DMS53 treated with DMSO at 0.1 percent for 48 hours (cell line): Measurements from ENCODE around the gene TLCD1.
"Not testable (repeated sequence)": the region's sequence is repeated elsewhere in the genome, so short reads cannot be mapped to it uniquely, and the experiment has no call there.

Experiments used
- DNase-seq: peaks from one replicate; lab custom pipeline; 2025; ENCODE audit not compliant: unreplicated experiment; lab: John Stamatoyannopoulos, UW

The TLCD1 gene

DNA sequence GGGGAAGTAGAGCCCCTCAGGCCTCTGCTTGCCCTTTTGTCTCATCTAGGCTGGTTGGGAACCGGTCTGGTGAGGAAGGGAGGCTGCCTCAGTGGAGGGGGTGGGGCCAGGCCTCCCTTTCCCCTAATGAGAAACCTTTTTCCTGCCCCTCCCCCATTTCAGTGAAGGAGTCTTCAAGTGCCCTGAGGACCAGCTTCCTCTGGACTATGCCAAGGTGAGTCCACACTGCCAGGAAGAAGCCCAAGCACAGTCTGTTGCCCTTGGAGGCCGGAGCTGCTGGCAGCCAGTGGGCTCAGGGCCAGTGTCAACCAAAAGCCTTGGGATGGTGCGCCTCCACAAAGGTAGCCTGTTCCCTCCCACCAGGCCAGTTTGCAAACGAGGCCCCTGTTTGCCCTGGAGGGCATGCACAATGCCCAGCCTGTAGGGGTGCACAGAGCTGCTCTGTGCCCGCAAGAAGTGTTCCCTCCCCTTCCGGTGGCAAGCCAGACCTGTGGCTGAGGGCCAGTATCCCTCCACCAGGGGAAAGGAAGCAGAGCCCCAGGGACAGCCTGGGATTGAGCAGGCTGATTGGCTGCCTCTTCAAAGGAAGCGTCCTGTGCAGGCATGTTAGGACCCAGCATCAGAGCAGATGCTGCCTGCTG, 21.1 kb upstream of the TLCD1 start:
- DNase-seq = no peak

GRCh38 chr17:28746611-28747050, 20.6 kb upstream of the TLCD1 start:
- DNase-seq = peak; percentile 59

DNA sequence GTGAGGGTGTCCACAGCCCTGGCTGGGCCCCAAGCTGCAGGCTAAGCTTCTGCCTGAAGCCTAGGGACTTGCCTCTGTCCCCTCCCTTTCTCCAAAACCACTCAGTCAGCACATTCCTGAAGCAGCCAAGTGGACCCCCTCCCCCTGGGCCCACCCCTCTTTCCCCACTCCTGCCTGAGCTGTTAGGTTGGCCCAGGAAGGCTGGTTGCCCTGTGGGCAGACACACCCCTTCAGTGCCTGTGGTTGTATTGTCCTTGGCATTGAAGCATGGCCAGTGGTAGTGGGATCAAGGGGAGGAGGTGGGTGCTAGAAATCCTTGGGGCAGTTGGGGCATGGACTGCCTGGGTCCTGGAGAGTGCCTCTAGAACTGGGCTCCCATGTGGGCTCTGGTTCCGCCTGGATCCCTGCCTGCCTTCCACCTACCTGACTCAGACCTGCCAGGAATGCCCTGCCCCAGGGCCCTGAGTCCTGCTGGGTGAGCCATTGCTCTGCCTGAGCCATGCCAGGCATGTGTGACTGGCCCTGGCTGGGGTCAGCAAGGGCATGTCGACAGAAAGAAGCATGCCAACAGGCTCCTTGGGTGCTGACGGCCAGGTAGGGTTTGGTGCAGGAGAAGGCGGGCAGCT, 19.9 kb upstream of the TLCD1 start:
- no peak for DNase-seq

DNA sequence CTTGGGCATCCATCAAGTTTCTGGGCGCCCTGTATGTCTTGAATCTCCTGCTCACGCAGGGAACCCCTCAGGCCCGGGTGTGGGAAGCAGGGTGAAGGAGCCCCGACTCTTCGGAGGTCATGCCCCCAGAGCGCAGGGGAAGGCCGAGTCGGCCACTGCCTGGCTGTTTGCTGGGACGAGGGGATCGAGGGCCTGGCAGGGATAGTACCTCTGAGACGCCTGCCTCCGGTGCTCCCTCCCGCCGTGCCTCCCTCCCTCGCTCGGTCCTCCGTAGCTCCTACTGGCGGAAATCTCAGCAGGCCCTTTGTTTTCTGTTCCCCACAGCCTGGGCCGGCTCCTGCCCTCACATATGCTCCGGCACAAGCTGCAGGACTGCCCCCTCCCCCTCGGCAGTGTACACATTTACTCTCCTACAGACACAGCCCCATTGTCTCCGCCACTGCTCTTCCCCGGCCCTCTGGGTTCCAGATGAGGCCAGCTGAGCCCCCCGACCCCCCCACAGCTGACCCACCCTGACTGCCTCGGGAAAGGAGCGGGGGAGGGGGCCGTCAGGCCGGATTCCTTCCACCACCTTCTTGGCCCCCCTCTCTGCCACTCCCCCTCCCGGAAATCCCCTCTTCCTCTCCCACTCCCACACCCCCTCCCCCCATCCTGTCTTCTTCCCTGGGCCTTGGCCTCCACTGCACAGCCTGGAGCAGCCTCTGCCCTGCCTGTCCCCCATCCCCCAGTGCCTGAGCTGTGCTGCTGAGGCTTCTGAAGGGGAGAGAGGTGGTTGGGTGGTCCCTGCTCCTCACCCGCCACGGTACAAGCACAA, 19.1 kb upstream of the TLCD1 start:
- no peak for DNase-seq

- no peak for DNase-seq
These were observed 18.3 kb upstream of the TLCD1 start for GRCh38 chr17:28744104-28744971.

- peak; percentile 61 for DNase-seq
These were observed 17.4 kb upstream of the TLCD1 start, which contains the start of gene TRAF4 for GRCh38 chr17:28743243-28744103. Gene TRAF4, plus strand, starts transcription at chr17:28744011. Its CDS starts 102 bp downstream, at chr17:28744113.

GRCh38 chr17:28741358-28742349, 15.6 kb upstream of the TLCD1 start:
- no peak for DNase-seq

DNA sequence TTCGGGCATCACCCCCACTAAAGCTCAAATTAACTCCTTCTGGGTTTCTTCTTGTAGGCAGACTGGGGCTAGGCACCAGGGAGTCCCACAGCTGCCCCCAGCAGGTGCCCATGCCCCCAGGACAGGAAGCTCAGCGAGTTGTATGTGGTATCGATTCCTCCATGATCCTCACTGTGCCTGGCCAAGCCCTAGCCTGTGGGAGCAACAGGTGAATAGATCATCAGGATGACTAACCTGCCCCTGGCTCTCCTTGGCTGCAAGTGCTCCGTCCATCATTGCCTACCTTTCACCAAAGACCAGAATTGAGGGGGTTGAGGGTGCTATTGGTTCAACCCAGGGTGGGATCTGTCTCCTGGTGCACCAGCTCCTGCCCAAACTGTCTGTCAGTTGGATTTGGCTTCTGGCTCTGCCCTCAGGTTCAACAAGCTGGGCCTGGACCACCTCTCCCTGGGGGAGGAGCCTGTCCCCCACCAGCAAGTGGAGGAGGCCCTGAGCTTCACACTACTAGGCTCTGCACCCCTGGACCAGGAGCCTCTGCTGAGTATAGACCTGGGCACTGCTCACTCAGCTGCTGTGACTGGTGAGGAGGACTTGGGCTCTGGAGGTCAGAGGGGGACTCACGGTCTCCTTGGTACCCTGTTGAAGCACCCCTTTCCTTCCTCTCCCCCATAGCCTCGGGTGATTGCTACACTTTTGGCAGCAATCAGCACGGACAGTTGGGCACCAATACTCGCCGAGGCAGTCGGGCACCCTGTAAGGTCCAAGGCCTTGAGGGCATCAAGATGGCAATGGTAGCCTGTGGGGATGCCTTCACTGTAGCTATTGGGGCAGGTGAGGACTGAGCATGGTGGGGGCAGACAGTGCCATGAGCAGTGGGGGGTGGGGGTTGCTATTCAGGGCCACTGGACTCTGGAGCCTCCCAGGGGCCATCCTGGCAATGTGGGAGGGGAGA, 14.6 kb upstream of the TLCD1 start:
- DNase-seq = no peak

DNA sequence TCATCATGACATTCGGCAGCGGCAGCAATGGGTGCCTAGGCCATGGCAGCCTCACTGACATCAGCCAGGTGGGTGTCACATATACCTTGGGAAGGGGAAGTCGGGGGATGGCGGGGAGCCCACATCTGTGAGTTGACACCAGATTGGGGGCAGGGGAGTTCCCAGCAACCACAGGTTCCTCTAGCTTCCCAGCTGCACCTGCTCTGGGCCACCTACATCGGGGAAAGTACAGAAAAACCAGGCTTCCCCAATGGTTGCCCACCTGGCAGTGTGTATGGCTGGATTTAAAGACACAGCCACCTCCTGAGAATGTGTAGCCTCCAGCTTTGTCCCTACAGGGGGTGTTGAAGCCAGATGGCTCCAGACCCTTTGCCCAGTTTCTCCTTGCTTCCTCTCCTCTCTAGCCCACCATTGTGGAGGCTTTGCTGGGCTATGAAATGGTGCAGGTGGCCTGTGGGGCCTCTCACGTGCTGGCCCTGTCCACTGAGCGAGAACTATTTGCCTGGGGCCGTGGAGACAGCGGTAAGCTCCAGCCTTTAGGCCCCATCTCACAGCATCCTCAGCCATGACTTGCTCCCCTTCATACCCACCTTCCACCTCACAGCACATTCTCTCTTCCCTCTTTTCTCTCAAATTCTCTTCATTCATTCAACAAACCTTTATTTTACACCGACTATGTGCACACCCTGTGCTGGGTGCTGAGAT, 12.8 kb upstream of the TLCD1 start:
- no peak for DNase-seq

- no peak for DNase-seq
These were observed 12.0 kb upstream of the TLCD1 start for GRCh38 chr17:28737770-28738679.

DNA sequence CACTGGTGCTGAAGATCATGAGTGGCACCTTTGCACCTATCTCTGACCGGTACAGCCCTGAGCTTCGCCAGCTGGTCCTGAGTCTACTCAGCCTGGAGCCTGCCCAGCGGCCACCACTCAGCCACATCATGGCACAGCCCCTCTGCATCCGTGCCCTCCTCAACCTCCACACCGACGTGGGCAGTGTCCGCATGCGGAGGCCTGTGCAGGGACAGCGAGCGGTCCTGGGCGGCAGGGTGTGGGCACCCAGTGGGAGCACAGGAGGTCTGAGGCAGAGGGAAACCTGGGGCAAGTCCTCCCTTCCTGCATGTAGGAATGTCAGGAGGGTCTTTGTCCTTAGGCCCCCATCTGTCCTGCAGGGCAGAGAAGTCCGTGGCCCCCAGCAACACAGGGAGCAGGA, 11.3 kb upstream of the TLCD1 start:
- DNase-seq = no peak

- not testable (repeated sequence) for DNase-seq
These were observed 10.1 kb upstream of the TLCD1 start for GRCh38 chr17:28735913-28736769.

DNA sequence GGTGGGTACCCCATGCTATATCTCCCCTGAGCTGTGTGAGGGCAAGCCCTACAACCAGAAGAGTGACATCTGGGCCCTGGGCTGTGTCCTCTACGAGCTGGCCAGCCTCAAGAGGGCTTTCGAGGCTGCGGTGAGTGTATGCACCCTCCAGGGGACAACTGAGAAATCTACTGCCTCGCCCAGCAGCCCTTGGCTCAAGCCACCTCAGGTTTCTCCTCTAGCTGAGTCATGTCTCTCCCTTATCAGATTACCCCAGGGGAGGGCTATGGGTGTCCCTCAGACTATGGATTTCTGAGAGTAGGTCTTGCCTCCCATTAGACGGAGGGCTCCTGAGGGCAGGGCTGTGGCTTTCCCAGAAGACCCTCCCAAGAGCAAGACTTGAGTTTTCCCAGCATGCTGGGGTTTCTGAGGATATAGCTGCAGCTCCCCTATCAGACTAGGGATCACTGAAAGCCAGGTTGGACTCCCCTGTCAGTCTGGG, 9.2 kb upstream of the TLCD1 start:
- no peak for DNase-seq

DNA sequence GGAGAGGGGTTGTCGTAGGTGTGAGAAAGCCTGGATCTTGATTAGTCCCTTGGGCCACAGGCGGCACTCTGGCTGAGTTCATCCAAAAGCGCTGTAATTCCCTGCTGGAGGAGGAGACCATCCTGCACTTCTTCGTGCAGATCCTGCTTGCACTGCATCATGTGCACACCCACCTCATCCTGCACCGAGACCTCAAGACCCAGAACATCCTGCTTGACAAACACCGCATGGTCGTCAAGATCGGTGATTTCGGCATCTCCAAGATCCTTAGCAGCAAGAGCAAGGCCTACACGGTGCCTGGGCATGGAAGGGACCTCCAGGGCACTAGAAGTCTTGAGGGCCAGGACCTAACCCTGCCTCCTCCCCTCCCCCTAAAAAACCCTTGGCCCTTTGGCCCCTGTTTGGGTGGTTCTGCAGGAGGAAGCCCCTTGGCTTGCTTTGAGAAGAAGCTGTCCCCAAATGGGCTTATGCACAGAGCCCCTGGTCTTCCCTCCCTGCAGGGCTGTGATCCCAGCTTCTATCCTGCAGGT, 8.7 kb upstream of the TLCD1 start:
- no peak for DNase-seq

- DNase-seq = no peak
These were observed 7.3 kb upstream of the TLCD1 start for GRCh38 chr17:28733346-28733745.
